Thoracic aorta (tissue), 2 donors: Measurements from ENCODE around the gene CABCOCO1. TPM values are rescaled to one million over a fixed set of nuclear protein-coding genes. Genes with fewer than 3 reads are reported as not detected.
A peak's percentile ranks its signal among the peaks of the same experiment; 100 is the strongest.

Experiments used
- ATAC-seq: fragments of 150-250 bp; one replicate; pipeline ENCODE4 v1.8.0; 2017; ENCODE audit warnings: low read depth; ENCODE audit not compliant: insufficient number of reproducible peaks, low FRiP score
- DNase-seq: peaks from one replicate; pipeline ENCODE4 v3.0.0-alpha.2; 2020; ENCODE audit warnings: low spot score
- H3K27ac ChIP-seq, 2 donors: fragments of 200-600 bp; sonication (generic); 1 replicate in 1 of 2; 2 replicates in 1 of 2; pipeline ENCODE4 v1.5.1; 2016; ENCODE audit warnings: mild to moderate bottlenecking in 2 of 2, moderate library complexity in 2 of 2
- H3K27me3 ChIP-seq: fragments of 200-600 bp; sonication (generic); replicated peaks from 2 replicates; pipeline ENCODE4 v1.6.0; 2016; ENCODE audit warnings: mild to moderate bottlenecking; ENCODE audit not compliant: insufficient read depth
- H3K36me3 ChIP-seq: fragments of 200-600 bp; sonication (generic); one replicate; pipeline ENCODE4 v1.5.1; 2016
- H3K4me1 ChIP-seq, 2 donors: fragments of 200-600 bp; sonication (generic); 1 replicate in 1 of 2; 2 replicates in 1 of 2; pipeline versions ENCODE4 v1.5.1 to v1.6.0; 2016; ENCODE audit warnings: low read depth in 2 of 2, mild to moderate bottlenecking in 1 of 2; ENCODE audit not compliant: control insufficient read depth in 1 of 2
- H3K4me3 ChIP-seq: fragments of 200-600 bp; sonication (generic); 2 replicates; pipeline ENCODE4 v1.5.1; 2016; ENCODE audit warnings: mild to moderate bottlenecking
- H3K9me3 ChIP-seq: fragments of 200-600 bp; sonication (generic); 2 replicates; pipeline ENCODE4 v1.5.1; 2016
- CTCF ChIP-seq: fragments of 200-600 bp; sonication (generic); IDR thresholded peaks from one replicate; pipeline ENCODE4 v1.5.1; 2019; ENCODE audit warnings: antibody characterized with exemption
- total RNA-seq, 2 donors: library from RNA; depleted of rRNA; stranded (reverse); fragments of >200 nt; gene quantifications; one replicate each; pipeline versions ENCODE4 v1.1.0 to v1.2.3, GENCODE V29; 2016

CABCOCO1 gene
- total RNA-seq, result 1 to 10 TPM in 1 of 2 donors, not detected in 1; 1.1 TPM

GRCh38 chr10:61662794-61663259 is at the start of gene CABCOCO1:
Gene CABCOCO1 (plus strand): TSS chr10:61662929. CDS start chr10:61662973, 44 bp downstream.
- no peak for DNase-seq

GRCh38 chr10:61613665-61614064 is 49.1 kb upstream of the CABCOCO1 start:
- DNase-seq, result no peak
- TF ChIP-seq CTCF, result no peak
- ATAC-seq, result no peak
- no peaks in the 10 kb centered on the region for H3K9me3 ChIP-seq
- H3K4me1 ChIP-seq, result peaks cover 0 to 12% of the 10 kb centered on the region in 2 donors
- H3K27ac ChIP-seq, result no peak overlapping the region
- no peaks in the 10 kb centered on the region for H3K27me3 ChIP-seq
- H3K36me3 ChIP-seq, result no peaks in the 10 kb centered on the region
- H3K4me3 ChIP-seq, result no peak overlapping the region

More at GRCh38 chr10:61662794-61663259, at the start of gene CABCOCO1:
- no peaks in the 10 kb centered on the region for H3K27me3 ChIP-seq
- no peaks in the 10 kb centered on the region for H3K36me3 ChIP-seq
- peak within 1 kb of the TSS; percentile 87 for H3K4me3 ChIP-seq
- H3K4me1 ChIP-seq, result peaks cover 0 to 4% of the 10 kb centered on the region in 2 donors
- ATAC-seq, result peak; percentile 55
- no peaks in the 10 kb centered on the region for H3K9me3 ChIP-seq
- no peak for TF ChIP-seq CTCF
- peak within 1 kb of the TSS in 1 of 2 donors; percentile 49 for H3K27ac ChIP-seq

GRCh38 chr10:61616611-61617010 is 46.1 kb upstream of the CABCOCO1 start:
- Histone ChIP-seq H3K36me3 (no peaks in the 10 kb centered on the region), H3K4me1 (peaks cover 0 to 9% of the 10 kb centered on the region in 2 donors), H3K4me3 (no peak overlapping the region), H3K9me3 (no peaks in the 10 kb centered on the region), H3K27ac (no peak overlapping the region), H3K27me3 (no peaks in the 10 kb centered on the region)
- TF ChIP-seq CTCF, result no peak
- ATAC-seq (no peak), DNase-seq (no peak)

GRCh38 chr10:61617180-61617579 is 45.5 kb upstream of the CABCOCO1 start:
- H3K36me3 ChIP-seq, result no peaks in the 10 kb centered on the region
- TF ChIP-seq CTCF, result no peak
- DNase-seq, result no peak
- H3K27ac ChIP-seq, result no peak overlapping the region
- no peaks in the 10 kb centered on the region for H3K27me3 ChIP-seq
- no peak for ATAC-seq
- no peaks in the 10 kb centered on the region for H3K9me3 ChIP-seq
- no peak overlapping the region for H3K4me3 ChIP-seq
- peaks cover 0 to 4% of the 10 kb centered on the region in 2 donors for H3K4me1 ChIP-seq

GRCh38 chr10:61617586-61617985 is 45.1 kb upstream of the CABCOCO1 start:
- DNase-seq (no peak), ATAC-seq (no peak)
- Histone ChIP-seq H3K4me3 (no peak overlapping the region), H3K4me1 (no peaks in the 10 kb centered on the region), H3K36me3 (no peaks in the 10 kb centered on the region), H3K27ac (no peak overlapping the region), H3K9me3 (no peaks in the 10 kb centered on the region), H3K27me3 (no peaks in the 10 kb centered on the region)
- no peak for TF ChIP-seq CTCF
